H1 (cell line): ENCODE measurements around the gene LYRM4. TPM values are rescaled to one million over a fixed set of nuclear protein-coding genes. Genes with fewer than 3 reads are reported as not detected.

Source experiments
- CHD1 ChIP-seq: IDR thresholded peaks from 2 replicates; pipeline ENCODE4 v1.6.1; 2012; ENCODE audit warnings: low read depth, low read length, improper control_type of control experiment
- NANOG ChIP-seq: IDR thresholded peaks from 2 replicates; pipeline ENCODE4 v1.6.1; 2011; ENCODE audit warnings: low read length, low read depth, mild to moderate bottlenecking, inconsistent platforms; ENCODE audit not compliant: insufficient read depth, poor library complexity, severe bottlenecking
- YY1 ChIP-seq: IDR thresholded peaks from 2 replicates; pipeline ENCODE4 v1.6.1; 2011; ENCODE audit warnings: low read depth, mild to moderate bottlenecking, low read length
- polyA plus RNA-seq, 7 experiments: library from polyadenylated mRNA; depleted of rRNA in 3 of 7; stranded (reverse) in 5 of 7; unstranded in 2 of 7; fragments of >200 nt in 5 of 7; fragments of 200-250 nt in 2 of 7; gene quantifications; 1 replicate in 5 of 7; 2 replicates in 1 of 7; 4 replicates in 1 of 7; pipeline versions ENCODE4 v1.2.1 to v1.2.3, GENCODE V29; 2011 to 2013; ENCODE audit warnings: missing spikeins in 2 of 7, mixed read lengths in 2 of 7
- total RNA-seq: library from RNA; stranded (reverse); fragmentation: NEBNext Ultra II Directional; extraction: Animal tissue kit (Norgen Biotek cat#: 25700); gene quantifications from 2 replicates; pipeline ENCODE4 v1.2.1, GENCODE V29; 2021
- TF ChIP-seq, protein P1 (sequence below), 3 experiments: IDR thresholded peaks; 1 replicate in 2 of 3; 2 replicates in 1 of 3; pipeline versions ENCODE4 v1.5.1 to v1.6.1; 2011; ENCODE audit warnings: low read length in 3 of 3, mild to moderate bottlenecking in 3 of 3, inconsistent platforms in 2 of 3, low read depth in 1 of 3, moderate library complexity in 1 of 3; ENCODE audit not compliant: insufficient read depth in 1 of 3; ENCODE audit errors: control extremely low read depth in 1 of 3

LYRM4 gene
- total and polyA plus RNA-seq, 2 of the 8 experiments (the other 6 are each of a cell fraction or from before 2014, with no cell fraction given) = 56.6 to 62.8 TPM

GRCh38 chr6:5276581-5276980 lies 15.8 kb upstream of the LYRM4 start (continued):
- TF ChIP-seq, protein P1, sequence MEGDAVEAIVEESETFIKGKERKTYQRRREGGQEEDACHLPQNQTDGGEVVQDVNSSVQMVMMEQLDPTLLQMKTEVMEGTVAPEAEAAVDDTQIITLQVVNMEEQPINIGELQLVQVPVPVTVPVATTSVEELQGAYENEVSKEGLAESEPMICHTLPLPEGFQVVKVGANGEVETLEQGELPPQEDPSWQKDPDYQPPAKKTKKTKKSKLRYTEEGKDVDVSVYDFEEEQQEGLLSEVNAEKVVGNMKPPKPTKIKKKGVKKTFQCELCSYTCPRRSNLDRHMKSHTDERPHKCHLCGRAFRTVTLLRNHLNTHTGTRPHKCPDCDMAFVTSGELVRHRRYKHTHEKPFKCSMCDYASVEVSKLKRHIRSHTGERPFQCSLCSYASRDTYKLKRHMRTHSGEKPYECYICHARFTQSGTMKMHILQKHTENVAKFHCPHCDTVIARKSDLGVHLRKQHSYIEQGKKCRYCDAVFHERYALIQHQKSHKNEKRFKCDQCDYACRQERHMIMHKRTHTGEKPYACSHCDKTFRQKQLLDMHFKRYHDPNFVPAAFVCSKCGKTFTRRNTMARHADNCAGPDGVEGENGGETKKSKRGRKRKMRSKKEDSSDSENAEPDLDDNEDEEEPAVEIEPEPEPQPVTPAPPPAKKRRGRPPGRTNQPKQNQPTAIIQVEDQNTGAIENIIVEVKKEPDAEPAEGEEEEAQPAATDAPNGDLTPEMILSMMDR (IDR thresholded peaks at IDR 0.05; ENCODE audit: control extremely low read depth in 1 of 3, insufficient read depth in 1 of 3, low read depth in 1 of 3, low read length in 3 of 3) = no peak
- TF ChIP-seq NANOG = no peak
- TF ChIP-seq YY1 = no peak
- TF ChIP-seq CHD1 = no peak
